HL-60/S4 treated with retinoic acid at 250 ng/mL for 4 days and 3 days (cell line): ENCODE results near the gene PTP4A1.

Experiments
- in situ Hi-C: fragments of 300-500 bp; cut with MboI; formaldehyde crosslinking; loops from 2 replicates; pipeline ENCODE4 v1.7.0; 2022; ENCODE audit warnings: low sequenced_read_pairs

The PTP4A1 gene

DNA sequence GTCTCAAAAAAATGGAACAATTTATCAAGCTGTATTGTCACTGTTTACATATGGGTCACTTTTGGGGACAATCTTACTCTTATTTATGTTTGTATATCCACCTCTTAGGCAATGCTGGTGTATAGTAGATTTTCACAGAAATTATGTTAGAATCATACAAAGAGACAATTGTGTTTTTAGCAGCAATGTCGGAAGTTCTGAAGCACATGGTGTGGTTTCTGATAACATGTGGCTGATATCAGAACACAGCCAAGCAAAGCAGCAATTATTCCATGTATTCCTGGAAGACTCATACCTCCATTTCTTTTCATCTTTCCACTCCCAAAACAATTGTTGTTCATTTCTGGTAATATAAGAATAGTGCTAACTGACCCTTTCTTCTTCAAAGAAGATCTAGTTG is 17.5 kb upstream of the PTP4A1 start:
- in situ Hi-C loops = no loop called here

DNA sequence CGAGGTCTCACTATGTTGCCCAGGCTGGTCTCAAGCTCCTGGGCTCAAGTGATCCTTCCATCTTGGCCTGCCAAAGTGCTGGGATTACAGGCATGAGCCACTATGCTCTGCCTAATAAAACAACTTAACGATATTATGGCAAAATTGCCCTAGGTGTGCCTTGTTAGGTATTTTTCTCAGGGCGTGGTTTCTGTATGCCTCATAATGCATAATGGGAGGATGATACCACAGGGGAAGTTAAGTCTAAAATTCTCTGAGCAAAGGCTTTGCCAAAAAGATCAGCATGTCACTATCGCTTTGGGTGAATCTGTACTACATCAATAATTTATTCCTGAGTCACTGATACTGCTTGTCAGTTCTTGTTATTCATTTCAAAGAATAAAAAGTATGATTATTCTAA is 15.9 kb upstream of the PTP4A1 start:
- in situ Hi-C loops = no loop called here

DNA sequence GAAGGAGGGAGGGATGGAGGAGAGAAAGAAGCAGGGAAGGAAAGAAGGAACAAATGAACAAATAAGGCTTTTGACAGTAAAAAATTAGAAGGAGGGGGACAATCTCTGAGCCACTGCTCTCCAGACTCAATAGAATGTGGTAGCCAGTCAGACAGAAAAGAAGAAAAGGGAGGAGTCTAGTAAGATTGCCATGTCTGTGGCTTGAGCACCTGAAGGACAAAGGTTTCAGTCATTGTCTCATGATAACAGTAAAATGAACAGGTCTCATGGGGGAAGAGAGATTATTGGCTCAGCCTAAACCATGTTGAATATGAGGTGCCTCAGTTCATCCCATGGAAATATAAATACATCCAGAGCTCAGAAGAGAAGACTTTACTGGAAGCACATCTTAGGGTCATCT is 14.0 kb upstream of the PTP4A1 start:
- in situ Hi-C loops = no loop called here

DNA sequence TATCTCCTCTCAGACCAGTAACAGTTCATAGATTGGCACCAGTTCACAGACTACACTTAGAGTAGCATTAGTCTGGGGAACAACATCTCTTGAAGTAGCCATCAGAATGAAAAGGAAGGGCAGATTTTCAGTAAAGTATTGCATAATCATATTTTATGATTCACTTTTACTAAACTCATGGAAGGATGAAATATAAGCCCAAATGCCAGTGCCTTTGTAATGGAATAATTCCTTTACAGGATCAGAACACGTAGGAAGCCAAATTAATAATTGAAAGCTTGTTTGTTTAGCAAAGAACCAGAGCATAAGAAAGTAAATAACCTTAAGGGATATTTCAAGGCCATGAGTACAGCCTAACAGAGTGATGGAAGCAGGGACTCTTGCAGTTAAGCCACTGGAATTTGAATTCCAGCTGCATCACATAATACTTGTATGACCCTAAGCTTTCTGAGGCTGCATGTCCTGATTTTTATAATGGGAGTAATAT is 11.4 kb upstream of the PTP4A1 start:
- in situ Hi-C loops = no loop called here

DNA sequence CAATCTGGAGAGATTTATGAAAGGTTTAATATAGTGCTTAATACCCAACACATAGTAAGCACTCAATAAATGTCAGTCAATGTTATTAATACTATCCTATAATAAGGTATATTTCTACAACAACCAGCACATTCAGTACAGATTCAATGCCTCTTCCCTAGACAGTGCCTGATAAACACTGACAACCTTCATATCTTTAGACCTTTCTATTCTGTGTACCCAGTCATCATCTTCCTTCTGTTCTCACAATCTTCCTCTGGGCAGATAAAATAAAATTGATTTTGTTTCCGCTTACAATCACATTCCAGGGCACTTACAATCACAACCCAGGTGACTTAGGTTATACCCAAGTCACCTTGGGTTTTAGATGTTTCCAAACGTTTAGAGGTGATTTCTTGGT is 11.0 kb upstream of the PTP4A1 start:
- in situ Hi-C loops = no loop called here

DNA sequence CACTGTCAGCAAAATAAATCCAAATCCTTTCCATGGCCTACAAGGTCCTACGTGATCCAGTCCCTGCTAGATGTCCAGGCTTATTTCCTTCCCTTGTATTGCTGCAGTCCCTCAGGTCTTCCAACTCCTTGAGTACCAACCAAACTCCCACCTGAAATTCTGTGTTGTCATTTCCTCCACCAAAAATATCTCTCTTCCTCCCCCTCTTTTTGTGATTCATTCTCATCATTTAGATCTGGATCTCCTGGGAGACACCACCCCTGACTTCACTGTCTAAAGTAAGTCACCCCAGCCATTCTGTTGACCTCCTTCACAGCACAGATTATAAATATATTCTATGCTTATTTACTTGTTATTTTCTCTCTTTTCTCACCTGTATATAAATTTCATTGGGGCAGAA is 9.0 kb upstream of the PTP4A1 start:
- in situ Hi-C loops = no loop called here

DNA sequence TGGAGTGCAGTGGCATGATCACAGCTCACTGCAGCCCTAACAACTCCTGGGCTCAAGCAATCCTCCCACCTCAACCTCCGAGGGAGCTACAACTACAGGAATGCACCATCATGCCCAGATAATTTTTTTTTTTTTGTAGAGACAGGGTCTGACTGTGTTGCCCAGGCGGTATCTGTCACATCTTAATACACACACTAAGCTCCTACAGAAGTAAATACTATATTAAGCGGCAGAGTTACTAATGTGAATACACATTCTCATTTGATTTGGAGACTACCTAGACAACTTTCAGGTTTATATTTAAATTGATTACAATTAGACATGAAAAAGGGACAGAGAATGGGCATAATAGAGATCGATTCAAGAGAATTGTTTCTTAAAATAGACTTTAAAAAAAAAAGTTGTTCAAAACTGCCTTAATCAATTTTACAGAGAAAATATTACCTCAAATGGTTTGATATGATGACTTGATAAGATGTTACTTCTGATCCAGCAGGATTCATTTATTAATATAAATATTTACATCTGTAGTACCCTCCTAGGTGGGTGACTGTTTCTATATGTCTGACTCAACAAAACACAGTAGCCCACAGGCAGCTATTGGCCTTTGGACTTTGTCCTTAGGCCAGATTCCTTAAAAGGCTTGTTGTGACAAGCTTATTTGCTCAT is 7.1 kb upstream of the PTP4A1 start:
- in situ Hi-C loops = no loop called here

DNA sequence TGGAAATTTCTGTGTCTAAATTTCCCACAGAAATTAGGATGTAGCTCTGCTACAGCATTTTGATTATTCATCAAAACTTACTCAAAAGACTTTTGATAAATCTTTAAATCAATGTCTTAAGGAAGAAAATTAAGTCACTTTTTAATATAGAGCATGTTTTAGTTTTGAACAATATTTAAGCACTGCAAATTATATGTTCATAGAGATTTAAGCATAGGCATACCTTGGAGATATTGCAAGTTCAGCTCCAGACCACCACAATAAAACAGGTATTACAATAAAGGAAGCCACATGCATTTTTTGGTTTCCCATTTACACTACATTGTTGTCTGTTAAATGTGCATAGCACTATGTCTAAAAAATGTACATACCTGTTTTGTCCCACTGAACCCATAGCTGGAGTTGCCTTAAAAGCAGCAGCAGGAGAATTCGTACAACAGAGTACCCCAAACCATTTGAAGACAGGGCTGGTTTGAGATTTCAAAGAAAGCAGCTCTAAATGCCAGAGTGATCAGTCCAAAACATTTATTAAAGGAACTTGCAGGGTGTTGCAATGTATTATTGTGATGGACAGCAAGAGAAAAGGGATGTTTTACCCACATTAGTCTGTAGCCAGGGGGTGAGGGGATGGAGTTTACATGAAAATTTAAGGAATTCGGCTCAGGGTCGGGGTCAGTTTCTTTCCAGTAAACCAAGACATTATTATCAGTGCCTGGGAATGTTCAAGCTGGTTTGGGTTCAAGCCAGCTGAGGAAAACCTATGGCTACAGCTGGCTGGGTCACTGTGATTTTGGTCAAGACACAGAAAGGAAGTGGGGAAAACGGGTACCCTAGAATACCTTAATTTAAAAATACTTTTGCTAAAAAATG is 6.3 kb upstream of the PTP4A1 start:
- in situ Hi-C loops = no loop called here

DNA sequence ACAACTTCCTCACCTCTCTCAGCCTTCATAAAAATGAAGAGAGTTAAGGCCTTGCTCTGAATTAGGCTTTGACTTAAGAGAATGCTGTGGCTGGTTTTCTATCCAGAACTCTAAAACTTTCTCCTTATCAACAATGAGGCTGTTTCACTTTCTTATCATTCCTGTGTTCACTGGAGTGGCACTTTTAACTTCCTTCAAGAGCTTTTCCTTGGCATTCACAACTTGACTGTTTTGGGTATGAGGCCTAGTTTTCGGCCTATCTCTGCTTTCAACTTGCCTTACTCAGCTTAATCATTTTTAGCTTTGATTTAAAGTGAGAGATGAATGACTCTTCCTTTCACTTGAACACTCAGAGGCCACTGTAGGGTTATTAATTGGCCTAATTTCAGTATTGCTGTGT is 4.3 kb upstream of the PTP4A1 start:
- in situ Hi-C loops = no loop called here

DNA sequence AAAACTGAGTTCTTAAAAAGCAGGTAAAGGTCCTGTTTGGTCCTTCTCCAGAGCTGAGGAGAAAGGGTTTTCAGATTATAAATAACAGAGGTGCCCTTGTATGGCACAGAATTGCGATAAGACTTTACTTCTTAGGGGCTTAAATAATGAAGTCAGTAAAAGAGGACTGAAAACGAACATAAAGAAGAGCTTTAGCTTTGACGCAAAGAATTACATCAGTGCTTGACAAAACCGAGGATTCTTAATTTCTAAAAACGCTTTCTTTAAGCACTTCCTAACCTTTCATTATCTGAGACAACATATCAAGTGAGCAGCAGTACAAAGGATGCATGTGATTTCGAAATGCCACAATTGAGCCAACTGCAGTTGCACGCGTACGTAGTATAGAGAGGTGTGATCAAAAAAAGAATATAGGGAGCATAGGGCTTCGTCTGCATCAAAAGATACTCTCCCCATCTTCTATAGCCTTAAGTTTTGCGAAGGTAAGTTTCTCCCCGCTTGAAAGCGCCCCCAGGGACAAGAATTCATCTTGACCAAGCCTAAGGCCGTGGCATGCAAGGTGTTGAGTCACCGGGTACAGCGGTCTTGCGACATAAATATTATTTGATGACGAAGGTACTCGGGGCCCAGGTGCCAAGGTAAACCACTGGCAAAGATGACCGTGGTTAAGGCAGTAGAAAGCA is 778 bp upstream of the PTP4A1 start:
- in situ Hi-C loops = no loop called here

DNA sequence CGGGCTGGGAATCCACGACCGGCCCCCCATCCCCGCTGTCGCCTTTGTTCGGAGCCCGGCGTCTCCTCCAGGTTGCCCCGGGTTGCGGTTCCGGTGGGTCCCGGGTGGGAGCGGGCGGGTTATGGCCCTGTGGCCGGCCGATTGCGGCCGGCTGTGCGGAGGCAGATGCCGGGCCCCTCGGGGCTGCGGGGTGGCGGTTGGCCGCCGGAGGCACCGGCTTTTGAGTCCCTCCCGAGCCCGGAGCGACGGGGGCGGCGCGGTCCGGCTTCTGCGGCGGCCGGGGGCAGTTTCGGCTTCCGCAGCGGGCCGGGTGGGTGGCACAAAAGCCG is 431 bp downstream of the PTP4A1 start:
- in situ Hi-C loops = no loop called here

DNA sequence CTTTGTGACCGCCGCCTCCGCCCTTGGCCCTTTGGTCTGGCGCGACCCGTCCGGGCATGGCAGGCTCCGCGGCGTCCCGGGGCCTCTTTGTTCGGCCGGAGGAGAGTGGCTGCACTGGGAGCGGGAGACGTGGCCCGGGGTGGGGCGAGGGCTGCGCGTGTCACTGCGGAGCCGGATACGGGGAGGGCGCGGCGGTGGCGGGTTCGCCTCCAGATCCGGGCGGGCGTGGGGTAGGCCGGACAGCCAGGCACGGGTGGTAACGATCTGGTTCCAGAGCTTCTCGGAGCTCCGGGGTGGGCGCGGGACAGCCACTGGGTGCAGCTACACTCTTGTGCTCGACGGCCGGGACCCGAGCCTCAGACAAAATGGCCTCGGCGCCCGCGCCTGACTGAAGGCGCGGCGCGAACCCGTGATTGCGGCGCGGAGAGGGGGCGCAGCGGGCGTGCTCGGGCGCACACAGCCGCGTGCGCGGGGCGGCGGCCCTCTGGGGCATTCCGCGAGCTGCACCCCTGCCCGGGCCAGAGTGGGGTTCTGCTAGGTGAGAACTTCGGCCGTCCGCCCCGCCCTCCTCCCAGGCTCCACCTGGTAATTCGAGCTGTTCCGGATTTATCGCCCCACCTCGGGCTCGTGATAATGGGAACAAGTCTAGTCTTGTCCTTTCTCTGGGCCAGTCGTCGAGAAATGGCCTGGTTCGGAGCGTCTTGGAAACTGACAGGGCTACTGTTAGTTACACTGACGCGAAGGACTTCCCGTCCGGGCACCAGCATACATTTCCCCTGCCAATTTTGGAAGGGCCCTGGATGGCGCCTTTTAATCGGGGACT is 1.0 kb downstream of the PTP4A1 start:
- in situ Hi-C loops = no loop called here

DNA sequence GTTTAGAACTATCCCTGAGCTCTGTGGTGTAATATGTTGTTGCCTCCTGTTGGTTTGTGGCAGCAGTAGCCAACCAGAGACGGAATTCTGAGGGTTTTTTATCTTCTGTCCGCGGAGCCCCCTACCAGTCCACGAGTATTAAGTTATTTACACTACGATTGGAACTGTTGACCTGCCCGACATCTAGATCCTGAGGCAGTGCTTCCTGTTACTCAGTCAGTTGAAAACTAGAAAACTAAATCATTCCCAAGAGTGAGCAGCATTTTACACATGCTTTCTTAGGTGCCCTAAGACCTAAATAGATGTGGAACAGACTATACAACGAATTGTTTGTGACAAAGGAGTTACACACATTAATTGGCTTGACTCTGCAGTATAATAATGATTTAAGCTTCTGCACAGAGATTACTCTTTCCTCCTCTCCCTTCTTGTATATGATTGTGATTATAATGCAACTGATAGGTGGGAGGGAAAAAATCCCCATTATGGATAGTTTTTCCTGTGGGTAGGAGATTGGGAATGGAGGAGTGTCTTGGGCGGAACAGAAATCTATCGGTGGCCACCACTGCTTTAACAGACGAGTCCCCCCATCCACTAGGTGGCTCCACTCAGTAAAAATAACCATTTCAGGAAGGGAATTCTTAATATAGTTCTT is 1.7 kb downstream of the PTP4A1 start:
- in situ Hi-C loops = no loop called here

DNA sequence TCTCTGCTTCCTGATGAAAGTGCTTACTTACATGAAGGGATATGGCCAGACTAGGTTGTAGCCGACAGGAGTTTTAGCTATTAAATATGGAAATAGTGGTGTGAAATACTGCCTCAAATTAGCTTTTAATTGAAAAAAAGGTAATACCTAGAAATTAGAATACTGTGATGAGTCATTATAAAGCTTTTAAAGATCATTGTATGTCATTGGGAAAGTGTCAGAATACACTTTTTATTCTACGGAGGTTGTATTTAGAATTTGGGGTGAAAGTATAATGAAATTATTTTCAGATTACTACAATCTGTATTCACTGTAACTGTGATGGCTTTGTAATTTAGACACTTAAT is 2.2 kb downstream of the PTP4A1 start:
- in situ Hi-C loops = no loop called here

DNA sequence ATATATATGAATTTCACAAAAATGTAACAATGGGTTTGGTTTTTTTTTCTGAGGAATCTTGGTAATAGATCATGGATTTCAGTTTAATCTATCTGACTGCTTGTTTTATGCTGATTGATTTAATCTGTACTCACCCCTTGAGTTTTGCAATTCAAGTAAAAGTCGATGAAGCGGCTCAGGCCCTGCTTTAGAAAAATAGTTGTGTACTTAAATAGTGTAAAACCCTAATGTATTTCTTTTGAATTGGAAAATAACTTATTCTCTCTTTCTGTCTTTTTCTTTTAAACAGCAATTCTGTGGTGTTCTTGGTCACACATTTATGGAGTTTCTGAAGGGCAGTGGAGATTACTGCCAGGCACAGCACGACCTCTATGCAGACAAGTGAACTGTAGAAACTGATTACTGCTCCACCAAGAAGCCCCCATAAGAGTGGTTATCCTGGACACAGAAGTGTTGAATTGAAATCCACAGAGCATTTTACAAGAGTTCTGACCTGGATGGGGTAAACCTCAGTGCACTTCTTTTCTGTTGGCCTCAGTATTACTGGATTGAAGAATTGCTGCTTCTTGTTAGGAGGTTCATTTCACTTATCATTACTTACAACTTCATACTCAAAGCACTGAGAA is 4.0 kb downstream of the PTP4A1 start:
- in situ Hi-C loops = no loop called here

DNA sequence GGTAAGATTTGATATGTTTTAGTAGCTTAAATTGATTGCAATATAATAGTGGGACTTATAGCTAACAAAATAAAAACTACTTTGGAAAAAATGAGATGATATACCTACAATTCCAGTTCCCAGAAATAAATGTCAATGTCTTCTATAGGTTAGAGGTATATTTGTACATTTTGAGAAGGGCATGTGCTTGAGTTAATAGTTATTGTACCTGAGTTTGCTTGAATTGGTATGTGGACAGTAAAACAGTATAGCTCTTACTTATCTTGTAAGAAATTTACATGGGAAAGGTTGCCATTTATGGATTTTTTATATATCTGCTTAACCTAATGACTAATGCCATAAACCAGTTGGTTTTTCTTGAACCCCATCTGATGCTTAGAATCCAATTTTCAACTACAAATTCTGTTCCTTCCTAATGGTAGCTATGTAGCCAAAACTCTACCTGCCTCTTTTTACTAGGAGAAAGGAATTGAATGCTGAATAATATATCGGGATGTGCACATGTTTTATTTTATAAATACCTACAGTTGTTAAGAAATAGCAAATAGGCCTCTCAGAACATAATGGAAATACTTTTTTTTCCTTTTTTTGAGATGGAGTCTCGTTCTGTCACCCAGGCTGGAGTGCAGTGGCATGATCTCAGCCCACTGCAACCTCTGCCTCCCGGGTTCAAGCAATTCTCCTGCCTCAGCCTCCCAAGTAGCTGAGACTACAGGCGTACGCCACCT is 4.9 kb downstream of the PTP4A1 start:
- in situ Hi-C loops = no loop called here

DNA sequence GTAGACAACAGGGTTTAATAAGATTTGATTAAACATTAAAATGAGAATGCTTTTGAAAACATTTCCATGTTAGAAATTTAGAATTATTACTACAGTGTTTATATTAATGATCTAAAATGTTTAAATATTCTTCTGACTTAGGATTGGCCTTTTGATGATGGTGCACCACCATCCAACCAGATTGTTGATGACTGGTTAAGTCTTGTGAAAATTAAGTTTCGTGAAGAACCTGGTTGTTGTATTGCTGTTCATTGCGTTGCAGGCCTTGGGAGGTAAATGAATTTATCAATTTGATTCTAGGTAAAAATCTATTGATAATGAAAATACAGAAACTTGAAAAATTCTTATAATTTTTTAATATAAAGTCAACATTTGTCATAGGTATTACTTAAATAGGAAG is 6.5 kb downstream of the PTP4A1 start:
- in situ Hi-C loops = no loop called here

DNA sequence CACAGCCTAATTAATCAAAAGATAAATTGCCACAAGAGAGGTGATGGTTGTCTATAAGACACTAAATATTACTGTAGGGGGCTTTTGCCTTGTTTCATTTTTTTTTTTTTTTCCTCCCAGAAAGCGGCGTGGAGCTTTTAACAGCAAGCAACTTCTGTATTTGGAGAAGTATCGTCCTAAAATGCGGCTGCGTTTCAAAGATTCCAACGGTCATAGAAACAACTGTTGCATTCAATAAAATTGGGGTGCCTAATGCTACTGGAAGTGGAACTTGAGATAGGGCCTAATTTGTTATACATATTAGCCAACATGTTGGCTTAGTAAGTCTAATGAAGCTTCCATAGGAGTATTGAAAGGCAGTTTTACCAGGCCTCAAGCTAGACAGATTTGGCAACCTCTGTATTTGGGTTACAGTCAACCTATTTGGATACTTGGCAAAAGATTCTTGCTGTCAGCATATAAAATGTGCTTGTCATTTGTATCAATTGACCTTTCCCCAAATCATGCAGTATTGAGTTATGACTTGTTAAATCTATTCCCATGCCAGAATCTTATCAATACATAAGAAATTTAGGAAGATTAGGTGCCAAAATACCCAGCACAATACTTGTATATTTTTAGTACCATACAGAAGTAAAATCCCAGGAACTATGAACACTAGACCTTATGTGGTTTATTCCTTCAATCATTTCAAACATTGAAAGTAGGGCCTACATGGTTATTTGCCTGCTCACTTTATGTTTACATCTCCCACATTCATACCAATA is 7.8 kb downstream of the PTP4A1 start:
- in situ Hi-C loops = no loop called here

DNA sequence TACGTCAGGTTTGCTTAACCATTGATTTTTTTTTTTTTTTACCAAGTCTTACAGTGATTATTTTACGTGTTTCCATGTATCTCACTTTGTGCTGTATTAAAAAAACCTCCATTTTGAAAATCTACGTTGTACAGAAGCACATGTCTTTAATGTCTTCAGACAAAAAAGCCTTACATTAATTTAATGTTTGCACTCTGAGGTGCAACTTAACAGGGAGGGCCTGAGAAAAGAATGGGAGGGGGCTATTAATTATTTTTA is 8.4 kb downstream of the PTP4A1 start:
- in situ Hi-C loops = no loop called here
